ENCODE data around the gene PAMR1. TPM values are rescaled to one million over a fixed set of nuclear protein-coding genes. Genes with fewer than 3 reads are reported as not detected.

Gene PAMR1
- total and polyA plus RNA-seq, 2 experiments from 2014 or later = 119 to 151 TPM

DNA sequence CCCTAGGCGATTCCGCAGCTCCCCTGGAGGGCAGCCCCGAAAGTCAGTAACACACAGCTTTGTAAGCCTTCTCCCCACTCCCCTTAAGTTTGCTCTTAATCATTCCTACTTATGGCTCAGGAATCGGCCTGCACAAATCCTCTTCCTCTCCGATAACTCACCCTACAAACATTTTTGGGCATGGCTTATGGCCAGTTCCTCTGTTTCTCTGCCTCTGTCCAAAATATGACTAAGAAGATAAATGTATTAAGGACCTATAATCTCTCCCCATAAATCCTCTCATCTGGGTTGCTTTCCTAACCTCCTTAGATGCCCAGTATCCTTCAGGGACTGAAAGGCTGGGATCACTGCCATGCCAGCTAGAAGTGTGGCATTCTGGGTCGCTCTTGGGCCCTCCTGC, 41.0 kb downstream of the PAMR1 start:
- Histone ChIP-seq H3K27me3 (replicated peaks; ENCODE audit: insufficient read depth) (no peaks in the 10 kb centered on the region), H3K9ac (no peak overlapping the region), H3K79me2 (ENCODE audit: insufficient read depth) (no peaks in the 10 kb centered on the region; the same call in 1 of the 2 replicates), H3K4me3 (no peak overlapping the region), H3K9me3 (ENCODE audit: low read depth) (no peaks in the 10 kb centered on the region), H3K9me2 (ENCODE audit: insufficient read depth) (no peaks in the 10 kb centered on the region), H3F3A (ENCODE audit: insufficient read depth) (peaks cover 44% of the 10 kb centered on the region), H3K27ac (peak overlapping the region; percentile 65), H4K20me1 (ENCODE audit: insufficient read depth) (no peaks in the 10 kb centered on the region), H3K4me2 (ENCODE audit: unreplicated experiment) (peak overlapping the region; percentile 77), H3K4me1 (ENCODE audit: insufficient read depth) (peaks cover 45% of the 10 kb centered on the region), H3K36me3 (ENCODE audit: low read depth) (0 out of 2 replicates have a peak, but pooled peaks cover 12% of the 10 kb centered on the region), H2AFZ (no peak overlapping the region)
- DNase-seq = peak; percentile 78
- in situ Hi-C loops (cut with MboI) = loop anchor here (10.0 kb wide), 2 partner anchors 330 to 790 kb away; no protein-coding TSS in a partner anchor
- 42 to 49% methylated on average over 6 of the region's 6 CpGs for WGBS, 2 experiments (ENCODE audit: low coverage in 1 of 2, low lambda C conversion rate in 2 of 2, missing lambda C conversion rate in 2 of 2)
- TF ChIP-seq EZH2phosphoT487 (IDR thresholded peaks at IDR 0.05; ENCODE audit: insufficient read depth, low read depth) = no peak
- TF ChIP-seq EZH2 (IDR thresholded peaks at IDR 0.05; ENCODE audit: insufficient read depth, poor library complexity, severe bottlenecking) = no peak

DNA sequence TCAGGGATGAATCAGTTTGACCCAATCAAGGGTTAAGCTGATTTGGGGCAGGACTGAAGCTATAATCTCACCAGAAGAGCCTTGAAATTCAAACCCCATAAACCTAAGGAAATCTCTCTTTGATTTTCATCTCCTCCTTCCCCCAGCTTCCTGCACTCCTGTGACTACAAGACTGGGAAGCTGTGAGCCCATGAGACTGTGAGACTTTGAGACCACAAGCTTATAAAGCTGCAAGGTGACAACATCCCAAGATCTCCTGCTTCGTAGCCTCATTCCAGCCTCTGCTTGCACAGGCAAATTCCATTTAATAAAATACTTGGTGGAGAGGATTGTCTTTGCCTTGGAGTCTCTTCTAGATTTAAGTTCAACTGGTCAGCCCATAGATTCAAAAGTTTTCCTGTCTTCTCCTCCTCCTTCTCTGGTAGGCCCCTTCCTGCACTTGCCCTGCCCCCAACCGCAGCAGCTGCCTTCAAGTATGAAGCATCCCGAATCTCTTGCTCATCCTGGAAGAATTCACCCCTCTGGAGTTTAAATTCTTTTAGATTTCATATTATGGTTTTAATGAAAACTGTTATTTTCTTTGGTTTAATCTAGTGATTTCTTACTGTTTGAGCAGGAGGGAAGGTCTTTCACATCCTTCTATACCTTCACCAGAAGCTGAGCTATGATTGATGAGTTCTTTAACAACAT, 42.1 kb downstream of the PAMR1 start:
- in situ Hi-C loops (cut with MboI) = loop anchor here (10.0 kb wide), 2 partner anchors 332 to 792 kb away; no protein-coding TSS in a partner anchor
- peak overlapping the region; percentile 19 for H3K4me3 ChIP-seq
- no peaks in the 10 kb centered on the region for H3K9me3 ChIP-seq (ENCODE audit: low read depth)
- peak overlapping the region; percentile 33; the same call in 1 of the 2 replicates for H3K9ac ChIP-seq
- 0 out of 2 replicates have a peak overlapping the region, but pooled peaks have one; percentile 9 for H2AFZ ChIP-seq
- DNase-seq = peak; percentile 76
- WGBS, 2 experiments (ENCODE audit: low coverage in 1 of 2, low lambda C conversion rate in 2 of 2, missing lambda C conversion rate in 2 of 2) = 45 to 58% methylated on average over 3 of the region's 3 CpGs
- H3K9me2 ChIP-seq (ENCODE audit: insufficient read depth) = no peaks in the 10 kb centered on the region
- no peaks in the 10 kb centered on the region for H4K20me1 ChIP-seq (ENCODE audit: insufficient read depth)
- H3K27ac ChIP-seq = peak overlapping the region; percentile 65
- H3K4me1 ChIP-seq (ENCODE audit: insufficient read depth) = peaks cover 37% of the 10 kb centered on the region
- H3K79me2 ChIP-seq (ENCODE audit: insufficient read depth) = no peaks in the 10 kb centered on the region; the same call in 1 of the 2 replicates
- no peak for TF ChIP-seq EZH2phosphoT487 (IDR thresholded peaks at IDR 0.05; ENCODE audit: insufficient read depth, low read depth)
- TF ChIP-seq EZH2 (IDR thresholded peaks at IDR 0.05; ENCODE audit: insufficient read depth, poor library complexity, severe bottlenecking) = no peak
- no peaks in the 10 kb centered on the region for H3K27me3 ChIP-seq (replicated peaks; ENCODE audit: insufficient read depth)
- H3F3A ChIP-seq (ENCODE audit: insufficient read depth) = peaks cover 44% of the 10 kb centered on the region
- H3K4me2 ChIP-seq (ENCODE audit: unreplicated experiment) = peak overlapping the region; percentile 77
- H3K36me3 ChIP-seq (ENCODE audit: low read depth) = 0 out of 2 replicates have a peak, but pooled peaks cover 12% of the 10 kb centered on the region

- Histone ChIP-seq H3K9me3 (ENCODE audit: low read depth) (no peaks in the 10 kb centered on the region), H3K4me2 (ENCODE audit: unreplicated experiment) (no peak overlapping the region), H3K27me3 (replicated peaks; ENCODE audit: insufficient read depth) (no peaks in the 10 kb centered on the region), H3K27ac (no peak overlapping the region), H3F3A (ENCODE audit: insufficient read depth) (peaks cover 26% of the 10 kb centered on the region), H3K4me3 (no peak overlapping the region), H3K9ac (no peak overlapping the region), H3K79me2 (ENCODE audit: insufficient read depth) (no peaks in the 10 kb centered on the region; the same call in 1 of the 2 replicates), H4K20me1 (ENCODE audit: insufficient read depth) (no peaks in the 10 kb centered on the region), H3K4me1 (ENCODE audit: insufficient read depth) (peaks cover 20% of the 10 kb centered on the region), H3K9me2 (ENCODE audit: insufficient read depth) (no peaks in the 10 kb centered on the region), H3K36me3 (ENCODE audit: low read depth) (peaks cover 12% of the 10 kb centered on the region; the same call in 1 of the 2 replicates), H2AFZ (no peak overlapping the region)
- no peak for DNase-seq
- 96 to 99% methylated on average over 5 of the region's 5 CpGs for WGBS, 2 experiments (ENCODE audit: low coverage in 1 of 2, low lambda C conversion rate in 2 of 2, missing lambda C conversion rate in 2 of 2)
- TF ChIP-seq EZH2phosphoT487 (IDR thresholded peaks at IDR 0.05; ENCODE audit: insufficient read depth, low read depth) (no peak), EZH2 (IDR thresholded peaks at IDR 0.05; ENCODE audit: insufficient read depth, poor library complexity, severe bottlenecking) (no peak)
- in situ Hi-C loops (cut with MboI) = loop anchor here (10.0 kb wide), 2 partner anchors 335 to 795 kb away; no protein-coding TSS in a partner anchor
These were observed 45.7 kb downstream of the PAMR1 start for GRCh38 chr11:35479731-35480130.

- H3K9me2 ChIP-seq (ENCODE audit: insufficient read depth) = no peaks in the 10 kb centered on the region
- H3K4me1 ChIP-seq (ENCODE audit: insufficient read depth) = peaks cover 9% of the 10 kb centered on the region; the same call in 1 of the 2 replicates
- H2AFZ ChIP-seq = no peak overlapping the region
- WGBS, 2 experiments (ENCODE audit: low coverage in 1 of 2, low lambda C conversion rate in 2 of 2, missing lambda C conversion rate in 2 of 2) = 74 to 76% methylated on average over 7 of the region's 7 CpGs
- no peak for DNase-seq
- in situ Hi-C loops (cut with MboI) = no loop called here
- no peaks in the 10 kb centered on the region for H4K20me1 ChIP-seq (ENCODE audit: insufficient read depth)
- H3K4me3 ChIP-seq = no peak overlapping the region
- no peaks in the 10 kb centered on the region; the same call in 1 of the 2 replicates for H3K79me2 ChIP-seq (ENCODE audit: insufficient read depth)
- peaks cover 12% of the 10 kb centered on the region; the same call in 1 of the 2 replicates for H3K36me3 ChIP-seq (ENCODE audit: low read depth)
- no peaks in the 10 kb centered on the region for H3K27me3 ChIP-seq (replicated peaks; ENCODE audit: insufficient read depth)
- TF ChIP-seq EZH2phosphoT487 (IDR thresholded peaks at IDR 0.05; ENCODE audit: insufficient read depth, low read depth) (no peak), EZH2 (IDR thresholded peaks at IDR 0.05; ENCODE audit: insufficient read depth, poor library complexity, severe bottlenecking) (no peak)
- H3K4me2 ChIP-seq (ENCODE audit: unreplicated experiment) = no peak overlapping the region
- no peak overlapping the region for H3K27ac ChIP-seq
- peaks cover 14% of the 10 kb centered on the region for H3F3A ChIP-seq (ENCODE audit: insufficient read depth)
- H3K9ac ChIP-seq = no peak overlapping the region
- H3K9me3 ChIP-seq (ENCODE audit: low read depth) = no peaks in the 10 kb centered on the region
These were observed 46.8 kb downstream of the PAMR1 start for GRCh38 chr11:35478471-35479091.
